Left ventricle myocardium inferior (tissue), 1 donor: ENCODE data around the gene MORF4L1. TPM values are rescaled to one million over a fixed set of nuclear protein-coding genes. Genes with fewer than 3 reads are reported as not detected.
A peak's percentile ranks its signal among the peaks of the same experiment; 100 is the strongest.
"Not testable (repeated sequence)": the region's sequence is repeated elsewhere in the genome, so short reads cannot be mapped to it uniquely, and the experiment has no call there.

Source experiments
- DNase-seq: peaks from one replicate; pipeline ENCODE4 v3.0.0-alpha.2; 2020
- H3K27ac ChIP-seq: fragments of 200-600 bp; replicated peaks from 2 replicates; pipeline ENCODE4 v1.8.0; 2021
- H3K27me3 ChIP-seq: fragments of 200-600 bp; 2 replicates; pipeline ENCODE4 v1.8.0; 2021; ENCODE audit warnings: low read depth
- H3K36me3 ChIP-seq: fragments of 200-600 bp; 2 replicates; pipeline ENCODE4 v1.8.0; 2021
- H3K4me1 ChIP-seq: fragments of 200-600 bp; 2 replicates; pipeline ENCODE4 v1.8.0; 2021
- H3K4me3 ChIP-seq: fragments of 200-600 bp; 2 replicates; pipeline ENCODE4 v1.8.0; 2021; ENCODE audit warnings: mild to moderate bottlenecking, moderate library complexity
- H3K9me3 ChIP-seq: fragments of 200-600 bp; replicated peaks from 2 replicates; pipeline ENCODE4 v1.8.0; 2021
- CTCF ChIP-seq: fragments of 200-600 bp; IDR thresholded peaks from 2 replicates; pipeline ENCODE4 v1.8.0; 2021; ENCODE audit warnings: antibody characterized with exemption, mild to moderate bottlenecking, borderline replicate concordance
- intact Hi-C: fragments of 100-400 bp; cut with micrococcal nuclease; formaldehyde crosslinking; loops from one replicate; pipeline ENCODE4 v1.11.0; 2022
- total RNA-seq: library from RNA; stranded (reverse); fragmentation: NEBNext Ultra II Directional; extraction: Animal tissue kit (Norgen Biotek cat#: 25700); gene quantifications from one replicate; pipeline ENCODE4 v1.2.1, GENCODE V29; 2021
- donor health status: DM: no; HTN: yes; CAD: no; lungs with severe emphysema.

The MORF4L1 gene
- total RNA-seq, 1 donor from 2014 or later, result 310 TPM

DNA sequence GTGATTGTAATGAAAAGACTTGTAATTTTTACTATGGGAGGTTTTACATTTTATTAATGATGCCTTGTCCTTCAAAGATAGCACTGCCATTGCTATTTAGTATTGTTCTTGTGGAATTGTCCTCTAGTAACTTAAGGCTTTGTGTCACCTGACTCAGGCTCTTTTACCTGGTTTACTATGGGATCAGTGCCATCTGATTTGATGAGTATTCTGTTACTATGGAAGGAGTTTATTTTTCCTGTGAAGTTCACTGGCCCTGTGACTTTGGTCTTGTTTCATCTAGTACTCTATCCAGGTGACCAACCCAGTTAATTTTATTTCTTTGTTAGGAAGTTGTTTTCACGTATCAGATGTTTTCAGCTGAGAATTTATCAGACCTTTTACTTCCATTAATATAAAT, 9.0 kb downstream of the MORF4L1 start:
- DNase-seq, result no peak
- no peaks in the 10 kb centered on the region for H3K27me3 ChIP-seq
- no peak overlapping the region for H3K27ac ChIP-seq
- H3K36me3 ChIP-seq, result peaks cover 35% of the 10 kb centered on the region
- H3K4me3 ChIP-seq, result no peak overlapping the region
- peaks cover 93% of the 10 kb centered on the region for H3K4me1 ChIP-seq
- H3K9me3 ChIP-seq, result no peaks in the 10 kb centered on the region
- TF ChIP-seq CTCF, result no peak
- intact Hi-C loops, result no loop called here

DNA sequence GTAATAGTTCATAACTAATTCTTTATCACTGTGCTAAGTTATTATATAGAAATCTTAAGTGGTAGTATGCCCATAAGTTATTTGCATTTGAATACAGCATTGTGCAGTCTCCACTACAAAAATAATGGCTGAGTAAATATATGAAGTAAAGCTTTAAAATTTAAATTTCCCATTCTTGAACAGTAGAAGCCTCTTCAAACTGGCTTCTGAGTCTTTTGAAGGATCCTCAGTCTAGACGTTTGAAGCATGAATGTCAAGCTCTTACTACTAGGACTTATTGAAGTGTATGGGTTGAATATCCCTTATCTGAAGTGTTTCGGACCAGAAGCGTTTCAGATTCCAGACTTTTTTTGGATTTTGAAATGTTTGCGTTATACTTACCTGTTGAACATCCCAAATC, 16.3 kb downstream of the MORF4L1 start:
- H3K4me3 ChIP-seq, result no peak overlapping the region
- H3K27me3 ChIP-seq, result no peaks in the 10 kb centered on the region
- no peak for DNase-seq
- H3K4me1 ChIP-seq, result peaks cover 40% of the 10 kb centered on the region
- H3K36me3 ChIP-seq, result peaks cover 85% of the 10 kb centered on the region
- no peak overlapping the region for H3K27ac ChIP-seq
- intact Hi-C loops, result no loop called here
- no peak for TF ChIP-seq CTCF
- no peaks in the 10 kb centered on the region for H3K9me3 ChIP-seq

- Histone ChIP-seq H3K9me3 (no peaks in the 10 kb centered on the region), H3K4me3 (no peak overlapping the region), H3K27me3 (no peaks in the 10 kb centered on the region), H3K4me1 (peaks cover 14% of the 10 kb centered on the region), H3K36me3 (peaks cover 99% of the 10 kb centered on the region), H3K27ac (no peak overlapping the region)
- no peak for DNase-seq
- intact Hi-C loops, result no loop called here
- no peak for TF ChIP-seq CTCF
Observed at GRCh38 chr15:78893538-78893937, 20.8 kb downstream of the MORF4L1 start.

- DNase-seq, result no peak
- intact Hi-C loops, result no loop called here
- no peak for TF ChIP-seq CTCF
- no peak overlapping the region for H3K27ac ChIP-seq
- no peaks in the 10 kb centered on the region for H3K27me3 ChIP-seq
- H3K4me3 ChIP-seq, result no peak overlapping the region
- H3K9me3 ChIP-seq, result no peaks in the 10 kb centered on the region
- H3K36me3 ChIP-seq, result peaks cover 98% of the 10 kb centered on the region
- peaks cover 14% of the 10 kb centered on the region for H3K4me1 ChIP-seq
Observed at GRCh38 chr15:78895471-78895870, 22.8 kb downstream of the MORF4L1 start.

DNA sequence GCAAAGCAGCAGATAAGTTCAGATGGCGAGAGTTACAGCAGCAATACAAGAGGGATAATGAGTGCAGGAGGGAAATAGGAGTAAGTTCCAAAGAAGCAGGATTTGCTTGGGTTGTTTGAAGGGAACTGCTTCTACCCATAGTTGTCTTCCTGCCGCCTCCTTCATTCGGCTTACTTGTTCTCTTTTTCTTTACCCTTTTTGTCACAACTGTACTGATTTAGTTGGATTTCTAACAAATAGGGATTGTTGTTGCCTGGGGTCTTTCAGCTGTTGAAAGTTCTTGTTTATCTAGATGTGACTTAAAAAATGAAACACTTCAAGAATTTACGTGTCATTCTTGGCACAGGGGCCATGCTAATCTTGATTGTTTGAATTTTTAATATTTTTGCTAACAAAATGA, 25.9 kb downstream of the MORF4L1 start:
- intact Hi-C loops, result no loop called here
- no peak for DNase-seq
- no peak for TF ChIP-seq CTCF
- Histone ChIP-seq H3K27ac (no peak overlapping the region), H3K4me3 (no peak overlapping the region), H3K27me3 (no peaks in the 10 kb centered on the region), H3K9me3 (no peaks in the 10 kb centered on the region), H3K36me3 (peaks cover 96% of the 10 kb centered on the region), H3K4me1 (peaks cover 37% of the 10 kb centered on the region)

DNA sequence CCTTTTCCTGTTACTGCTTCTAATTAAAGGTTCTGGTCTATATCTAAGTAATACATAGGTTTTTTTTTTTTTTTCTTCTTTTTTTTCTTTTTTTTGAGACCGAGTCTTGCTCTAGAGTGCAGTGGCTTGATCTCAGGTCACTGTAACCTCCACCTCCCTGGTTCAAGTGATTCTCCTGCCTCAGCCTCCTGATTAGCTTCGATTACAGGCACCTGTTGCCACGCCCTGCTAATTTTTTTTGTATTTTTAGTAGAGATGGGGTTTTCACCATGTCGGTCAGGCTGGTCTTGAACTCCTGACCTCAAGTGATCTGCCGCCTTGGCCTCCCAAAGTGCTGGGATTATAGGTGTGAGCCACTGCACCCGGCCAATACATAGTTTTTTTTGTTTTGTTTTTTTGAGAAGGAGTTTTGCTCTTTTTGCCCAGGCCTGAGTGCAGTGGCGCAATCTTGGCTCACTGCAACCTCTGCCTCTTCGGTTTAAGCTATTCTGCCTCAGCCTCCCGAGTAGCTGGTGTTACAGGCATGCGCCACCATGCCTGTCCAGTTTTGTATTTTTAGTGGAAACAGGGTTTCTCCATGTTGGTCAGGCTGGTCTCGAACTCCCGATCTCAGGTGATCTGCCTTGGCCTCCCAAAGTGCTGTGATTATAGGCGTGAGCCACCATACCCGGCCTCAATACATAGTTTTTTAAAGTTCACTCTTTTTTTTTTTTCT, 28.3 kb downstream of the MORF4L1 start:
- intact Hi-C loops, H3K27ac ChIP-seq, H3K9me3 ChIP-seq, H3K27me3 ChIP-seq, DNase-seq, H3K4me3 ChIP-seq: not testable (repeated sequence)
- Histone ChIP-seq H3K4me1 (peaks cover 55% of the 10 kb centered on the region), H3K36me3 (peaks cover 88% of the 10 kb centered on the region)

- Histone ChIP-seq H3K27ac (peak overlapping the region; percentile 47), H3K4me1 (peaks cover 60% of the 10 kb centered on the region), H3K36me3 (peaks cover 89% of the 10 kb centered on the region)
- H3K4me3 ChIP-seq, intact Hi-C loops, DNase-seq, H3K9me3 ChIP-seq, H3K27me3 ChIP-seq: not testable (repeated sequence)
Observed at GRCh38 chr15:78902281-78903032, 29.8 kb downstream of the MORF4L1 start.
